Fibroblast of the aortic adventitia (primary cell): ENCODE measurements around the gene CTSA. TPM values are rescaled to one million over a fixed set of nuclear protein-coding genes. Genes with fewer than 3 reads are reported as not detected.
A peak's percentile ranks its signal among the peaks of the same experiment; 100 is the strongest.

Source experiments
- DNase-seq: peaks from one replicate; pipeline ENCODE4 v3.0.0-alpha.2; 2010; ENCODE audit warnings: low read depth
- H3K4me3 ChIP-seq: 2 replicates; pipeline ENCODE4 v1.5.1; 2011; ENCODE audit warnings: low read depth, mild to moderate bottlenecking, control low read depth, low read length, moderate library complexity
- total RNA-seq: library from RNA; depleted of rRNA; stranded (reverse); fragments of >200 nt; gene quantifications from 2 replicates; pipeline ENCODE4 v1.2.3, GENCODE V29; 2012; ENCODE audit warnings: low replicate concordance
- TF ChIP-seq, protein P1 (sequence below): IDR thresholded peaks from 2 replicates; pipeline ENCODE4 v1.5.1; 2011; ENCODE audit warnings: mild to moderate bottlenecking, low read length, control low read depth, inconsistent platforms; ENCODE audit not compliant: insufficient read depth

CTSA gene
- total RNA-seq, 1 donor: 166 TPM

- TF ChIP-seq, protein P1, sequence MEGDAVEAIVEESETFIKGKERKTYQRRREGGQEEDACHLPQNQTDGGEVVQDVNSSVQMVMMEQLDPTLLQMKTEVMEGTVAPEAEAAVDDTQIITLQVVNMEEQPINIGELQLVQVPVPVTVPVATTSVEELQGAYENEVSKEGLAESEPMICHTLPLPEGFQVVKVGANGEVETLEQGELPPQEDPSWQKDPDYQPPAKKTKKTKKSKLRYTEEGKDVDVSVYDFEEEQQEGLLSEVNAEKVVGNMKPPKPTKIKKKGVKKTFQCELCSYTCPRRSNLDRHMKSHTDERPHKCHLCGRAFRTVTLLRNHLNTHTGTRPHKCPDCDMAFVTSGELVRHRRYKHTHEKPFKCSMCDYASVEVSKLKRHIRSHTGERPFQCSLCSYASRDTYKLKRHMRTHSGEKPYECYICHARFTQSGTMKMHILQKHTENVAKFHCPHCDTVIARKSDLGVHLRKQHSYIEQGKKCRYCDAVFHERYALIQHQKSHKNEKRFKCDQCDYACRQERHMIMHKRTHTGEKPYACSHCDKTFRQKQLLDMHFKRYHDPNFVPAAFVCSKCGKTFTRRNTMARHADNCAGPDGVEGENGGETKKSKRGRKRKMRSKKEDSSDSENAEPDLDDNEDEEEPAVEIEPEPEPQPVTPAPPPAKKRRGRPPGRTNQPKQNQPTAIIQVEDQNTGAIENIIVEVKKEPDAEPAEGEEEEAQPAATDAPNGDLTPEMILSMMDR: no peak
- no peak overlapping the region for H3K4me3 ChIP-seq
- peak; percentile 86 for DNase-seq
Measured at GRCh38 chr20:45878076-45878761, 12.9 kb upstream of the CTSA start.

- peak; percentile 100 for DNase-seq
- H3K4me3 ChIP-seq: peak within 1 kb of the TSS; percentile 99
- TF ChIP-seq, protein P1: no peak
Measured at GRCh38 chr20:45880988-45881788, 9.9 kb upstream of the CTSA start, which contains the start of gene ZSWIM1. Gene ZSWIM1, plus strand, starts transcription at chr20:45881227. Its CDS starts 1,366 bp downstream, at chr20:45882593.

DNA sequence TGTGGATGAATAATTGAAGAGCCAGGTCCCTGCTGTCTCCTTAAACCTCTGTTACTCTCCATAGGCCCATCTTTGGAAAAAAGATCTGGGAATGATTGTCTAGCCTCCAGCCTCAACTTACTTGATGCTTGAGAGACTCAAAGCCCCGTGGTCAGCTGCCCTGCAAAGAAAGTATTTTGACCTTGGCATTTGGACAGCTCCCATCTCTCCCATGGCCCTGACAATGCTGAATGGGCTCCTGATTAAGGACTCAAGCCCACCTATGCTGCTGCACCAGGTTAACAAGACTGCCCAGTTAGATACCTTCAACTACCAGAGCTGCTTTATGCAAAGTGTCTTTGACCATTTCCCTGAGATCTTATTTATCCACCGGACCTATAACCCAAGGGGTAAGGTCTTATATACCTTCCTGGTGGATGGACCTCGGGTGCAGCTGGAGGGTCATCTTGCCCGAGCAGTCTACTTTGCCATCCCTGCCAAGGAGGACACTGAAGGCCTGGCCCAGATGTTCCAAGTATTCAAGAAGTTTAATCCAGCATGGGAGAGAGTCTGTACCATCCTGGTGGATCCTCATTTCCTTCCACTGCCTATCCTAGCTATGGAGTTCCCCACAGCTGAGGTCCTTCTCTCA, 8.6 kb upstream of the CTSA start:
- H3K4me3 ChIP-seq: no peak overlapping the region
- DNase-seq: no peak
- TF ChIP-seq, protein P1: no peak

- no peak for DNase-seq
- H3K4me3 ChIP-seq: no peak overlapping the region
- TF ChIP-seq, protein P1: no peak
Measured at GRCh38 chr20:45883100-45883469, 8.1 kb upstream of the CTSA start.

DNA sequence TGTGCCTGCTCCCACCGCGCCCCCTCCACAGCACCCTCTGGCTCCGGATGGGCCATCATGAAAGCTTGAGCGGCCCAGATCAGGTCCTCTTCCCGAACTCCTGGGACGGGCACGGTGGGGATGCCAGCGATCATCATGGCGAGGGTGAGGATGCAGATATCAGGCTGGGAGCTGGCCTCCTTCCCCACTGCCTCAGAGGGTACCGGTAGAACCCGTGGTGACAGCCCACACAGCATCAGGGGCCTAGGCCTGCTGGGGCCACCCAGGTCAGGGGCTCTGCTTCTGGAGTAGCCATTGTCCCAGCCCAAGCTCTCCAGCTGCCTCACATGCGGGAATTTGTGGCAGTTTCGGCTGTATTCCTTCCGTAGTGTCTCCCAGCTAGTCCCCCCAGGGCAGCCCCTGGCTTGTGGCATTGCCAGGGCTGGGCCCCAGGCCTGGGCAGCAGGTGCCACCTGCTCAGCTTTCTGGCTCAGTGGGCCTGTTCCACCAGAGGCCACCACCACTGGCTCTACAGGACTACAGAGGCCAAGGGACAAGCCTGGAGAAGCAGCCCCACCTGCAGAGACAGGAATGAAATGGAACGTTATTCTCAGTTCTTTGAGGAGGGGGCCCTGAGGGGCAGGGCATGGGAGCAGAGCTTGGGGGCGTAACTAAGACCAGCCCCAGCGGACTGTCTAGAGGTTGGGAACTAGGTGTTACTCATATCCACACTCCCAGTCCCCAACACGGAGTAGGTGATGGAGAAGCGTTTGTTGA, 4.4 kb upstream of the CTSA start:
- DNase-seq: no peak
- no peak overlapping the region for H3K4me3 ChIP-seq
- TF ChIP-seq, protein P1: no peak

GRCh38 chr20:45887346-45887715, 3.8 kb upstream of the CTSA start, which contains the start of gene SPATA25:
Gene SPATA25, minus strand, starts transcription at chr20:45887622. Its CDS starts 32 bp downstream, at chr20:45887590.
- H3K4me3 ChIP-seq: no peak within 1 kb of the TSS
- DNase-seq: no peak
- TF ChIP-seq, protein P1: no peak
